IPS-15b (cell line): Measurements from ENCODE around the gene RTN4R.

Experiments used
- H3K27me3 ChIP-seq: one replicate; pipeline ENCODE4 v1.6.1; 2013; ENCODE audit warnings: low read length; ENCODE audit not compliant: control insufficient read depth, insufficient read depth
- H3K36me3 ChIP-seq: one replicate; pipeline ENCODE4 v1.6.1; 2013; ENCODE audit warnings: low read length; ENCODE audit not compliant: control insufficient read depth, insufficient read depth
- H3K4me1 ChIP-seq: one replicate; pipeline ENCODE4 v1.6.1; 2013; ENCODE audit warnings: mild to moderate bottlenecking, low read length; ENCODE audit not compliant: control insufficient read depth, insufficient read depth
- H3K4me3 ChIP-seq: one replicate; pipeline ENCODE4 v1.5.1; 2013; ENCODE audit warnings: low read depth, low read length
- H3K9ac ChIP-seq: one replicate; pipeline ENCODE4 v1.6.1; 2013; ENCODE audit warnings: low read depth, mild to moderate bottlenecking, low read length
- H3K9me3 ChIP-seq: one replicate; pipeline ENCODE4 v1.6.1; 2013; ENCODE audit warnings: mild to moderate bottlenecking, low read length; ENCODE audit not compliant: control insufficient read depth, insufficient read depth

RTN4R gene

DNA sequence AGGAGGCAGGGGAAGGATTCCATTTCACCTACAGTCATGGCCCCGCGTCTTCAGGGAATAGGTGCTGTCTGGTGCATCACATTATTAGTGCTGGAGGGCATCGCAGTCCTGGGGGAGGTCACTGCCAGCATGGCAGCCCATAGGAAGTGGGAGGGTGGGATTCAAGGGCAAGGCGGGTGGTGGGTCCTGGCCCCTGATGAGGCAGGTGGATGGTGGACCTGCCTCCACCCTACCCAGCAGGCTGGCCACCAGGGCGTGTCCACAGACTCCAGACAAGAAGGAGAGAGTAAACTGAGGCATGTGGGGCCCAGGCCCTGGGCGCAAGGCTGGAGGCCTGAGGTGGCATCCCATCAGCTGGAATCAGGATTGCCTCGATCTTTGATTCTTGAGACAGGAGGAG is 53.3 kb downstream of the RTN4R start:
- Histone ChIP-seq H3K9me3 (no peaks in the 10 kb centered on the region), H3K36me3 (no peaks in the 10 kb centered on the region), H3K27me3 (no peaks in the 10 kb centered on the region), H3K4me3 (no peak overlapping the region), H3K9ac (no peak overlapping the region), H3K4me1 (no peaks in the 10 kb centered on the region)

DNA sequence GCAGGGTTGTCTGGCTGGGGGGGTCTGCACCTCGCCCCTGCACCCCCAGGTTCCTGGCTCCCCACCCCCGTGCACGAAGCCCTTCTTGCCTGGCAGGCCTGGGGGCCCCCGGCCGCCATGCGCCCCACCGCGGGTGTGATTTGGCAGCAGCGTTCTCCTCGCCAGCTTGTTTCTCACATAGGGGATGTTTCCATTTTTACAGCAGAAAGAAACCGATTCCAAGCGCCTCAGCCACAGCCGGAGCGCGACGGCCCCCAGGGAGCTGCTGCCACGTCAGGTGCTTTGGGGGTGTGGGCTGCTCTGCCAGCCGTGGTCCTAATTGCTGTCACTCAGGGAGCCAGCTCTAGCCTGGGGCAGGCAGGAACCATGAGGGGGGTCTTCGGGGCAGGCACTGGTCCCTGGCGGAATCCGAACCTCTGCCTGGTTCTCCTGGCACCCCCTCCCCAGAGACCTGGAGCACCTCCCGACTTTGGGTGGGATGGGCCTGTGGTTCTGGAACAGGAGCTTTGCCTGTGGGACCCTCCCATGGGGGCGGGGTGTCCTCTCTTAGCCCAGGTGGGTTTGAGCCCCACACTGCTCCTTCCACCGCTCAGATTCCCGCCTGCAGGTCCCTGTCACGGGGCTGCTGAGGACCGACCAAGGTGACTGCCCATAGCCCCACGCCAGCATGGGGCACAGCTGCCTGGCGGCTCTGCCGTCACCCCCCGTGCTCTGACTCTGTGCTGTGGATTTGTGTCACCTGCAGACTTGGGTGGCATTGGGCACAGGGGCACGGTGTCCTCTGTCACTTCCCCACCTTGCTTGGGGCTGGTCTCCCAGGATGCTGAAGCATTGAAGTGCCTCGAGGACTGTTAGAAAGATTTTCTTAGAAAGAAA is 54.0 kb downstream of the RTN4R start:
- no peak overlapping the region for H3K9ac ChIP-seq
- no peaks in the 10 kb centered on the region for H3K9me3 ChIP-seq
- no peak overlapping the region for H3K4me3 ChIP-seq
- H3K27me3 ChIP-seq = no peaks in the 10 kb centered on the region
- no peaks in the 10 kb centered on the region for H3K4me1 ChIP-seq
- no peaks in the 10 kb centered on the region for H3K36me3 ChIP-seq

DNA sequence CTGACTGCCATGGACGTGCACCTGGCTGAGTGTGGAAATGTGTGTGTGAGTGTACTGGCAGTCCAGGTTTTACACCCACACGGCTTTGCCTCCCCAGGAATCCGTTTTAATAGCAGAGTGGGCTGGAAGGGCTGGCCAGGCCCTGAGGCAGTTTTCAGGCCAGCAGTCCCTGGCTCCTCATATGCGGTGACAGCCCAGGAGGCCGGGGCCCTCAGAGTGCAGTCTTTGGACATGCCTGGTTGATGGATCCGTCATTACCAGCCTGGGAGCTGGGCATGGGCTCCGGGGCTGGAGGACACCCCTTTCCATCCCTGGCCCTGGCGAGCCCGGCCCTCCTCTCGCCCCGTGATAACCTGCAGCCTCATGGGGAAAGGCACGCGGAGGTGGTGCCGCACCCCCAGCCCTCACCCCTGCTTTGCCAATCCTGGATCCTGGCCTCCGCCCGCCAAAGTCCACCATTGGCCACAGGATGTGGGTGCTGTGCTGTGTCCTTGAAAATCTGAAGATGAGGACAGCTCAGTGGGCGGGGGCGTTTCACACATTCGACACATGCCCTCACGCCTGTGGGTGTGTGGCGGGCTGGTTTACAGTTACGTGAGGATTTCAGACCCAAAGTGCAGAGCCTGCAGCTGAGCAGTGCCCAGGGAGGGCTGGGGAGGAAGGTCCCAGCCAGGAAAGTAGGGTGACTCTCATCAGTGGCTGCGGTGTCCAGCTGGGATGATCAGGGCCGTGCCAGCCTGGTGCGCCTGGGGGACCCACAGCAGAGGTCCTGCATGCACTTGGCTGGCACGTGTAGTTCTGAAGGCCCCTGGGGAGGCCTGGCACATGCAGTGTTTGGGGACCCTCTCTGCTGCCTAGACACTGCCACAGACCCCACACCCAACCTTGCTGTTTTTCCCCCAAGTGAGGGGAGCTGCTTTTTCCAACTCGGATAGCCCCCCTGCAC is 55.1 kb downstream of the RTN4R start:
- Histone ChIP-seq H3K9ac (no peak overlapping the region), H3K36me3 (no peaks in the 10 kb centered on the region), H3K27me3 (no peaks in the 10 kb centered on the region), H3K9me3 (no peaks in the 10 kb centered on the region), H3K4me1 (no peaks in the 10 kb centered on the region), H3K4me3 (no peak overlapping the region)

DNA sequence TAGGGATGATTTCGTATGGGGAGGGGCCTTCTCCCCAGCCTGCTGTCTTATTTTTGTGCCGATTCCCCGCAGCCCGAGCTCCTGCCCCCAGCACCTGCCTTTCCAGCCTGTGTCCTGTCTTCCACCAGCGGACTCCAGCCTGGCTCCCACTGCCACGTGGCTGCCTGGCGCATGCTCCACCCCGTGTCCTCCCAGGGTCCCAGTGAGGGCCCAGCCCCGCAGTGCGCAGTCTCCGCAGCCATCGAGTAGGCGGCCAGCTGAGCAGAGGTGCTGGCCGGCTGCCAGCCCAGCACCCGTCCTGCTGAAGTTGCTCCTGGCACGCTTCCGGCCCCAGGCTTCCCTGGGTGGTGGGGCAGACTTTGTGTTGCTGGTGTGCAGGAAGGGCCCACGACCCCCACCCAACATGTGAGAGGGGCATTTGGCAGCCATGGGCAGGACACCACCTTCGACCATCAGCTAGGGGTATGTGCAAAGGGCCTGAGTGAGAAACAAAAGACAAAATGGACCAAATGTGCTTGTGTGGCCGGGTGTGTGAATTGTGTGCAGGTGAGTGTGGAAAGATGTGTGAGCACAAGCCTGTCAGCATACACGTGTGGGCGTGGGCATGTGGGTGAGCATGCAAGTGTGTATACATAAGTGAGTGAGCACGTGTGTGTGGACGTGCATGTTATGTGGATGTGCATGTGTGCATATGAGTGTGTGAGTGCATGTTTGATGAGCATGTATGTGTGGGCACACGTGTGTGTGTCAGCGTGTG is 55.9 kb downstream of the RTN4R start:
- no peak overlapping the region for H3K4me3 ChIP-seq
- no peaks in the 10 kb centered on the region for H3K27me3 ChIP-seq
- H3K9me3 ChIP-seq = no peaks in the 10 kb centered on the region
- no peak overlapping the region for H3K9ac ChIP-seq
- H3K36me3 ChIP-seq = no peaks in the 10 kb centered on the region
- H3K4me1 ChIP-seq = no peaks in the 10 kb centered on the region

DNA sequence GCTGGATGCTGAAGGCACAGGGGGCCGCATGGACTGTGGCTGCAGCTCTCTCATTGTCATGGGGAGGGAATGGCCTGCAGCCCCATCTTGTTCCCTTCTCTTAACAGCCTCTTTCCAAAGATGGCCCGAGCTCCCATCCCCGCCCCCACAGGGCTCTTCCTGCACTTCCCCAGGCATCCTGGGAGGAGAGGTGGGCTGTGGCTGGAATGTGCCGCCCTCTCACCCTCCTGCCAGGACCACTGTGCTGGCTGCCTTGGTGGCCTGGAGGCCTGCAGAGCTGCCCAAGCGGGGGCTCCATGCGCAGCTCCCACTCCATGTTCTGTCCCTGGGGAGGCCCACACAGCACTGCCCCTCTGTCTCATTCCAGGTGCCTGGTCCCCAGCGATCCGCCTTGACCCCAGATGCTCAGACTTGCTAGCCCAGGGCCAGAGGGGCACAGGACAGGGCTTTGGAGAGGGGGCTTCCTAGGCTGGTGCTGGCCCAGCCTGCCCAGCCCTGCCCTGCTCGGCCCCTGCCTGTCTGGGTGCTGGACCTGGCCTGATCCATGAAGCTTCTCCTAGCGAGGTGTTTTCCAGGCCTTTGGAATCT is 56.6 kb downstream of the RTN4R start:
- H3K4me3 ChIP-seq = no peak overlapping the region
- no peaks in the 10 kb centered on the region for H3K27me3 ChIP-seq
- H3K4me1 ChIP-seq = no peaks in the 10 kb centered on the region
- no peaks in the 10 kb centered on the region for H3K9me3 ChIP-seq
- no peak overlapping the region for H3K9ac ChIP-seq
- H3K36me3 ChIP-seq = no peaks in the 10 kb centered on the region

DNA sequence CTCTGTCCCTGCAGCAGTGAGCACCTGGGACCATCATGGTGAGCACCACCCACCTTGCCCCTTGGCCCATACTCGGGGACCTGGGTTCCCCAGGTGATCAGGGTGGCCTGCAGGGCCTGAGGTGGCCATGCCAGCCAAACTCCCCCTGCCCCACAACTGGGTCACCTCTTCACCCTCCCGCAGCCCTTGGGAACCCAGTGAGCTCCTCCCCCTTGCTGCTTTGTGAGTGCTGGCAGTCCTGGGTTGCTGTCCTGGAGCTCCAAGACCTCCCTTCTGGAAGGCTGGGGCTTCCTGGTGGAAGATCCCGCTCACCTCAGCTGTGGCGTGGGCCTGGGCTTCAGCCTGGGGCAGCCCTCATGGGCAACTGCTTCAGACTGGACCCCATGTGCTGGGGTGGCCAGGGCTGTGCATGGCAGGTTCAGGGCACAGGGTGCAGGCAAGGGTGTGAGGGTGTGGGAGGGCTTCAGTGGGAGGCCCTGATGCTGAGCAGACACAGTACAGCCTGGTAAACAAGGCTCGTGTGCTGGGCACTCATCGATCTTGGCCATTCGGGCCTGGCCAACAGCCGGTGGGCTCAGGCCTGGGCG is 57.6 kb downstream of the RTN4R start:
- Histone ChIP-seq H3K4me3 (no peak overlapping the region), H3K36me3 (no peaks in the 10 kb centered on the region), H3K9me3 (no peaks in the 10 kb centered on the region), H3K9ac (no peak overlapping the region), H3K27me3 (no peaks in the 10 kb centered on the region), H3K4me1 (peaks cover 2% of the 10 kb centered on the region)

DNA sequence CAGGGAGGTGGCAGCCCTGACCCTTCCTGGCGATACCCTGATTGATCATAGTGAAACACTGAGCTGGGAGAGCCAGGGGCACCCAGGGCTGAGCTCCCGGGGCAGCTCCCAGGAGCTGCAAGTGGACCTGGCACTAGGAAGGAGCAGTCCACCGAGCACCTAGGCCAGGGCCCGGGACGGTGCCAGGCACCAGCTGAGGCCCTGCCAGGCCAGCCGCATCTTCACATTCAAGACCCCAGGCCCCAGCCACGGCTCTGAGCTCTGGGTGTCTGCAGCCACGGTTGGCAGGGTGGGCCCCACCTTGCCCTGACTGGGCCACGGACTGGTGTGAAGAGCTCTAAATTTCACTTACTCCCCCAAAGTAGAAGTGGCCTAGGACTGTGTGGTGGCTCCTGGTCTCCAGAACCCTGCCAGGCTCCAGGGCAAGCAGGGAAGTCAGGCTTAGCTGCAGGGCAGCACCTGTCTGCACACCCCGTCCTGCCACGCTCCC is 58.3 kb downstream of the RTN4R start:
- peaks cover 2% of the 10 kb centered on the region for H3K4me1 ChIP-seq
- no peaks in the 10 kb centered on the region for H3K36me3 ChIP-seq
- H3K27me3 ChIP-seq = no peaks in the 10 kb centered on the region
- H3K9me3 ChIP-seq = no peaks in the 10 kb centered on the region
- no peak overlapping the region for H3K9ac ChIP-seq
- no peak overlapping the region for H3K4me3 ChIP-seq

DNA sequence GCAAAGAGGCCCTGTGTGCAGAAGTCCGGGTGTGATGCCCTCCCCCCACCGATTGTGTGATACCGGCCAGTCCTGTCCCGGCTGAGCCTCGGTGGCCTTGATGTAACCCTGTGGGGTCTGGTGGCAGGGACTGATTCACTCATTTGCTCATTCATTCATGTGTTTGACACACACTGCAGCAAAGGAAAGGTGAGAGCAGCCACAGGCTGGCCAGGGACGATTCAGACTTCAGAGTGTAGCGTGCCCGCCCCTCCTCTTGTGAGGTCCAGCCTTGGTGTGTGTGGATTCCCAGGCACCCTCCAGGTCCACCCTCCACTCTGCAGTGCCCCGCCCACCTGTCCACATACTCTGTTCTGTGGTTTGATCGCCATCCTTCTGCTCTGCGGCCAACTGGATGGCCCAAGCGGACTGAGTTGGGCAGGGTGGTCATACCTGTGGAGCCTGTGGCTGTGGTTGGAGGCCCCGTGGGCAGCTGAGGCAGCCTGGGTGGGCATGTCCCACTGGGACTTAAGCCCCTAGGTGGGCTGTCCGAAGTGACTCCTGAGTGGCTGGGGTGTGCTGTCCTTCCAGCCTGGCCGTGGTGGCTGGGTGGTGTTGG is 59.3 kb downstream of the RTN4R start:
- no peaks in the 10 kb centered on the region for H3K36me3 ChIP-seq
- no peaks in the 10 kb centered on the region for H3K27me3 ChIP-seq
- no peak overlapping the region for H3K9ac ChIP-seq
- H3K4me1 ChIP-seq = peaks cover 2% of the 10 kb centered on the region
- no peaks in the 10 kb centered on the region for H3K9me3 ChIP-seq
- H3K4me3 ChIP-seq = no peak overlapping the region

DNA sequence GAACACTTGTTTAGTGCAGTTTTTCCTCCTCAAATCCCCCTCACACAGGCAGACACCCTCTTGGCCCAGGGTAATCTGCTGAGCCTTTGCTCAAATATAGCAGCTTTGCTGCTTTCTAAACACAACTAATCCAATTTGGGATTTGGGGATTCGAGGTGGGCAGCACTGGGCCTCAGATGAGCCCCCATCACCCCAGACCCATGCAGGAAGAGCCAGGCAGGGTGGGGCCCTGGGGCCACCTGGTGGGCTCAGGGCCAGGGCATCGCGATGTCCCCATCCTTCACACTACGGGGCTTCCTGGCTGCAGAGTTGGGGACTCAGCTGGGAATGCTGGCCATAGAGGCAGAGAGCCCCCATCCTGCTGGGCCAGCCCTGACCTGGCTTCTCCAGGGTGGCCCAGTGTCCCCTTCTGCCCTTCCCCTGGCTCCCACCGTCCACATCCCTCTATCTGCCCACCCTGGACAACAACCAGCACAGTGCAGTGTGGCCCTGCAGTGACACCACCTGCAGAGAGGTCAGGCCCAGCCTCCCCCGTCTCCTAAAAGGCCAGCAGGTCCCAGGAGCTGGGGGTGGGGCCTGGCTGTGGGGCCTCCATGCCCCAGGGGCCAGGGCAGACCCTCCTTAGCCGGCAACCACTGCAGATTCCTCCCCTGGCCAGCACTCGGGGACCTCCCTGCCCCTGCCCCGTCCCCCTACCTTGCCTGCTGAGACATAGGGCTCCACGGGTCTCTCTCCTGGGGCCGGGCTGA is 60.7 kb downstream of the RTN4R start:
- no peak overlapping the region for H3K9ac ChIP-seq
- H3K4me3 ChIP-seq = no peak overlapping the region
- no peaks in the 10 kb centered on the region for H3K36me3 ChIP-seq
- H3K4me1 ChIP-seq = peaks cover 6% of the 10 kb centered on the region
- H3K27me3 ChIP-seq = no peaks in the 10 kb centered on the region
- no peaks in the 10 kb centered on the region for H3K9me3 ChIP-seq

DNA sequence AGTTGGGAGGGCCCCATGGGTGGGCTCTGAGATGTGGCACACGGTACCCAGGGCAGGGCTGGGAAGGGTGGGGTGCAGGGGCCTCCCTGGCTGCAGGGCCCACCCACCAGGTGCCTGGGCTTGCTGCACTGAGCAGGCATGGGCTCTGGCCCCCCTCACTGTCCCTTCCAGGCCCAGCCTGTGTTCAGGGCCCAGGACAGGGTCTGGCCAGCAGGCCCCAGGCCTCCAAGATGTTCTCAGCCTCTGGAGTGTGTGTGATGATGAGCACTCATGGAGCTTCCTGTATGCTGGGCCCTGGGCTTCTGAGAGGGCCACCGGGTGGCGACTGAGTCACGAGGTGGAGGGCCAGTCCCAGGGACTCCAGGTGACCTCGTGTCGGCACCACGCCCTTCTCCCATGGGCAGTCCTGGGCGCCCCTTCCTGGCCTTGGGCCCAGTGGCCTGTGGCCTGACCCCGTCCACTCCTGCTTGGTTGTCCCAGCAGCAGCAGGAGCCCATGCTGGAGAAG is 61.4 kb downstream of the RTN4R start:
- no peak overlapping the region for H3K9ac ChIP-seq
- H3K36me3 ChIP-seq = no peaks in the 10 kb centered on the region
- no peaks in the 10 kb centered on the region for H3K27me3 ChIP-seq
- H3K4me3 ChIP-seq = no peak overlapping the region
- H3K4me1 ChIP-seq = peaks cover 6% of the 10 kb centered on the region
- H3K9me3 ChIP-seq = no peaks in the 10 kb centered on the region
